ENCODE results near the gene JUNB. TPM values are rescaled to one million over a fixed set of nuclear protein-coding genes. Genes with fewer than 3 reads are reported as not detected.

Gene JUNB
- polyA plus RNA-seq, 1 of the 3 experiments (the other 2 are of a cell fraction): 224 TPM

DNA sequence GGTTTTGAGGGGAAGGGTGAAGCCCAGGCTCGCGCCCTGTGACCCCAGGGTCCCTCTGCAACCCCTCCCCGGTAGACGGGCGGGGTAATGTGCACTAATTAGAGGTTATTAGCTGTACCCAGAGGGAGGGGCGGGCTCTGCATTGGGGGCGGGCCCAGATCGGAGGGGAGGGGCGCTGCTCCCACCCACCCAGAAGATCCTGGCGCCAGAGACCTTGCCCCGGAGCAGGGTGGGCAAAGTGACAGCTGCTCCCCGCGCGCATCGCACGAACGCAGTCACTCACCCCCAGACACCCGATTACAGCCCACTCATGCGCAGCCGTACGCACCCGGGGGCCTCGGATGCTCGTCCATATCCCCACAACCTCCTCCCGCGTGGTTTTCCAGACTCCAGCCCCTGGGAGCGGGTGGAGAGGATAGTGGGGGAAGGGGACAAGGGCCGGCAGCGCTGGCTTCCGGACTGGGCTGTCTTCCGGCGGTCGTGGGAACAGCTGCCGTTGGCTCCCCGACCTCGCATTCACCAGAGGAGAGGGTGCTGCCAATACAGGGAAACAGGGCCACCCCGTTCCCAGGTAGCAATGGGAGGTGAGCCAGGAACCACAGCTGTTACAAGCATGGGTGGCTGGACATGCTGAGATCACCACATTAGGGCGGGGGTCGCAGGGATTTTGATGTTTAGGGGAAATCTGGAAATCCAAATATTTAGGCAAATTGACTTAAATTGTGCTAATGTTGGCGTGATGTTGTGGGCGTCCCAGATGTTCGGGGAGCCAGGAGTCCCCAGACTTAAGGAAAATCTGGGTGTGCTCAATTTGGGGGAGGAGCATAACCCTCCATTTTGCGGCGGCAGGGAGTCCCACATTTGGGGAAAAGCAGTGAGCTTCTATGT is 13.0 kb upstream of the JUNB start (continued):
- TF ChIP-seq NRF1 (IDR thresholded peaks at IDR 0.05; ENCODE audit: low read depth, low read length): peak; percentile 52
- TF ChIP-seq GATA2 (CRISPR knock-in tag; IDR thresholded peaks at IDR 0.05): peak; percentile 27; the same call in 1 of the 2 replicates
- 0 out of 2 replicates have a peak, but pooled peaks have one; percentile 24 for TF ChIP-seq YY1 (IDR thresholded peaks at IDR 0.05; ENCODE audit: low read depth)
- peak; percentile 66; the same call in 1 of the 2 replicates for TF ChIP-seq SIN3A (IDR thresholded peaks at IDR 0.05; ENCODE audit: borderline replicate concordance, low read depth, low read length)
- no peak for TF ChIP-seq ELF1 (IDR thresholded peaks at IDR 0.05)
- TF ChIP-seq, protein P1, sequence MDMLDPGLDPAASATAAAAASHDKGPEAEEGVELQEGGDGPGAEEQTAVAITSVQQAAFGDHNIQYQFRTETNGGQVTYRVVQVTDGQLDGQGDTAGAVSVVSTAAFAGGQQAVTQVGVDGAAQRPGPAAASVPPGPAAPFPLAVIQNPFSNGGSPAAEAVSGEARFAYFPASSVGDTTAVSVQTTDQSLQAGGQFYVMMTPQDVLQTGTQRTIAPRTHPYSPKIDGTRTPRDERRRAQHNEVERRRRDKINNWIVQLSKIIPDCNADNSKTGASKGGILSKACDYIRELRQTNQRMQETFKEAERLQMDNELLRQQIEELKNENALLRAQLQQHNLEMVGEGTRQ (IDR thresholded peaks at IDR 0.05; ENCODE audit: borderline replicate concordance, low read depth, low read length): no peak
- no peak for TF ChIP-seq REST (IDR thresholded peaks at IDR 0.05; ENCODE audit: low read depth, low read length)

- Histone ChIP-seq H4K20me1 (ENCODE audit: insufficient read depth) (no peaks in the 10 kb centered on the region), H3K27me3 (ENCODE audit: insufficient read depth) (no peaks in the 10 kb centered on the region), H3K4me2 (peak overlapping the region; percentile 91), H3K9ac (peak overlapping the region; percentile 51; the same call in 1 of the 2 replicates), H3K4me1 (ENCODE audit: control insufficient read depth in 1 of 2, insufficient read depth in 2 of 2, low read depth in 1 of 2, low read length in 1 of 2) (peaks cover 31 to 45% of the 10 kb centered on the region in 2 experiments; a peak in 3 of 4 replicates), H3K27ac (ENCODE audit: low read depth in 2 of 2, low read length in 1 of 2) (peak overlapping the region; percentile 90 to 98), H2AFZ (ENCODE audit: low read depth) (peak overlapping the region; percentile 80), H3F3A (replicated peaks; ENCODE audit: insufficient read depth) (peaks cover 39% of the 10 kb centered on the region), H3K36me3 (replicated peaks in 1 of 2; ENCODE audit: control insufficient read depth in 1 of 2, insufficient read depth in 2 of 2, low read length in 1 of 2) (no peaks in the 10 kb centered on the region), H3K4me3 (ENCODE audit: low read depth in 2 of 2, low read length in 1 of 2) (peak overlapping the region in 1 of 2 experiments; percentile 52; a peak in 2 of 4 replicates), H3K9me3 (no peaks in the 10 kb centered on the region), H3K9me2 (no peaks in the 10 kb centered on the region), H3K79me2 (ENCODE audit: insufficient read depth) (no peaks in the 10 kb centered on the region)
- no peak for DNase-seq
- WGBS (ENCODE audit: low lambda C conversion rate): 44% methylated on average over 6 of the region's 6 CpGs
- ChIA-PET POLR2A (interaction anchor here (1.0 to 3.5 kb wide), 5 partner anchors 9 to 22 kb away, joined by 3 to 88 read pairs (median 5); partner anchors contain the start of gene JUNB), CTCF (interaction anchor here (1.0 to 12.1 kb wide), 15 partner anchors 9 to 313 kb away, joined by 3 to 447 read pairs (median 8); partner anchors contain the start of genes JUNB, MAST1, PRDX2 and RNASEH2A)
- no peak for TF ChIP-seq YY1 (IDR thresholded peaks at IDR 0.05; ENCODE audit: low read depth)
- TF ChIP-seq PBX3 (IDR thresholded peaks at IDR 0.05): no peak
- TF ChIP-seq CTCF (IDR thresholded peaks at IDR 0.05): no peak
- TF ChIP-seq GABPA (IDR thresholded peaks at IDR 0.05; ENCODE audit: low read depth): no peak
- TF ChIP-seq JUND (IDR thresholded peaks at IDR 0.05): no peak
- no peak for TF ChIP-seq FOSL2 (IDR thresholded peaks at IDR 0.05; ENCODE audit: borderline replicate concordance, low read depth)
- no peak for TF ChIP-seq ZBTB33 (IDR thresholded peaks at IDR 0.05; ENCODE audit: borderline replicate concordance, low read depth)
- no peak for TF ChIP-seq GATA2 (CRISPR knock-in tag; IDR thresholded peaks at IDR 0.05)
- TF ChIP-seq FOXM1 (IDR thresholded peaks at IDR 0.05; ENCODE audit: low read depth): no peak
Measured at GRCh38 chr19:12778905-12779161, 12.5 kb upstream of the JUNB start.

Data from SK-N-SH (cell line).